Stimulated activated CD8-positive, alpha-beta memory T cell treated with anti-CD3 and anti-CD28 coated beads, Interleukin-4, amount 100 ng/mL, for 1 hour (primary cell): ENCODE data around the gene ARHGEF10L.
"Not testable (repeated sequence)": the region's sequence is repeated elsewhere in the genome, so short reads cannot be mapped to it uniquely, and the experiment has no call there.

Source experiments
- DNase-seq, 2 donors: peaks; one replicate each; pipeline ENCODE4 v3.0.0-alpha.2; 2020; ENCODE audit warnings: low read depth in 2 of 2, low spot score in 1 of 2

The ARHGEF10L gene

GRCh38 chr1:17609529-17609928 is 70.0 kb downstream of the ARHGEF10L start:
- no peak for DNase-seq

- DNase-seq: no peak
Measured at GRCh38 chr1:17610085-17610484, 70.6 kb downstream of the ARHGEF10L start.

- no peak for DNase-seq
Measured at GRCh38 chr1:17610713-17611112, 71.2 kb downstream of the ARHGEF10L start.

GRCh38 chr1:17611991-17612390 is 72.5 kb downstream of the ARHGEF10L start:
- no peak for DNase-seq

GRCh38 chr1:17612831-17613230 is 73.3 kb downstream of the ARHGEF10L start:
- no peak for DNase-seq

GRCh38 chr1:17614586-17614985 is 75.1 kb downstream of the ARHGEF10L start:
- DNase-seq: no peak

- no peak for DNase-seq
Measured at GRCh38 chr1:17615157-17615556, 75.7 kb downstream of the ARHGEF10L start.

GRCh38 chr1:17615959-17616358 is 76.5 kb downstream of the ARHGEF10L start:
- no peak for DNase-seq

- DNase-seq: no peak
Measured at GRCh38 chr1:17616731-17617279, 77.3 kb downstream of the ARHGEF10L start.

- no peak for DNase-seq
Measured at GRCh38 chr1:17617787-17618557, 78.5 kb downstream of the ARHGEF10L start.

GRCh38 chr1:17618558-17619247 is 79.2 kb downstream of the ARHGEF10L start:
- DNase-seq: no peak

- DNase-seq: no peak
Measured at GRCh38 chr1:17620448-17620847, 81.0 kb downstream of the ARHGEF10L start.

GRCh38 chr1:17621691-17622090 is 82.2 kb downstream of the ARHGEF10L start:
- no peak for DNase-seq

- DNase-seq: no peak
Measured at GRCh38 chr1:17622823-17623222, 83.3 kb downstream of the ARHGEF10L start.

GRCh38 chr1:17624611-17625233 is 85.2 kb downstream of the ARHGEF10L start:
- no peak for DNase-seq

- no peak for DNase-seq
Measured at GRCh38 chr1:17627239-17628052, 87.9 kb downstream of the ARHGEF10L start.

GRCh38 chr1:17629046-17629445 is 89.5 kb downstream of the ARHGEF10L start:
- DNase-seq: not testable (repeated sequence)

- no peak for DNase-seq
Measured at GRCh38 chr1:17629460-17629859, 90.0 kb downstream of the ARHGEF10L start.

GRCh38 chr1:17630048-17630830 is 90.7 kb downstream of the ARHGEF10L start:
- DNase-seq: no peak

GRCh38 chr1:17630986-17631385 is 91.5 kb downstream of the ARHGEF10L start:
- DNase-seq: no peak
